Motor neuron (in vitro differentiated cells): ENCODE measurements around the gene OR51L1. TPM values are rescaled to one million over a fixed set of nuclear protein-coding genes. Genes with fewer than 3 reads are reported as not detected.
"Not testable (repeated sequence)": the region's sequence is repeated elsewhere in the genome, so short reads cannot be mapped to it uniquely, and the experiment has no call there.

Source experiments
- ATAC-seq, 8 experiments: fragments of 200-7000 bp; cut with Tn5 transposase; replicated peaks in 6 of 8; 2 replicates each; pipeline ENCODE4 v1.8.0; 2021; ENCODE audit warnings: mild to moderate bottlenecking in 8 of 8, moderate library complexity in 8 of 8
- H3K27ac ChIP-seq, 2 donors: fragments of 250-450 bp; sonication (Bioruptor Pico); 2 replicates each; pipeline ENCODE4 v1.9.0; 2021; ENCODE audit warnings: antibody characterized with exemption in 2 of 2, mild to moderate bottlenecking in 2 of 2, moderate library complexity in 1 of 2
- H3K4me1 ChIP-seq, 2 donors: fragments of 250-450 bp; sonication (Bioruptor Pico); replicated peaks in 1 of 2; 2 replicates each; pipeline ENCODE4 v1.6.1; 2021; ENCODE audit warnings: antibody characterized with exemption in 2 of 2, mild to moderate bottlenecking in 2 of 2, moderate library complexity in 1 of 2
- H3K4me3 ChIP-seq, 5 donors: fragments of 250-450 bp; sonication (Bioruptor Pico); 2 replicates each; pipeline ENCODE4 v1.9.0; 2021; ENCODE audit warnings: antibody characterized with exemption in 5 of 5, mild to moderate bottlenecking in 5 of 5, moderate library complexity in 4 of 5
- WGBS, 10 experiments: fragments of 450-650 bp; shearing (Covaris generic); methylation state at CpG; one replicate each; pipeline ENCODE4 v1.0.0; 2022; 5-methylcytosine and 5-hydroxymethylcytosine counted together
- in situ Hi-C, 9 experiments: fragments of 400-800 bp; cut with MboI; loops; one replicate each; pipeline ENCODE4 v1.15.0; 2021; ENCODE audit warnings: low sequenced_read_pairs in 9 of 9, low pct_unique_long_range_greater_than_20kb in 2 of 9; ENCODE audit not compliant: unreplicated experiment in 9 of 9
- total RNA-seq, 8 experiments: library from RNA; unstranded; fragments of 300-600 nt; gene quantifications; 2 replicates each; pipeline versions ENCODE4 v1.2.3 to v1.2.4, GENCODE V29; 2022

The OR51L1 gene, protein sequence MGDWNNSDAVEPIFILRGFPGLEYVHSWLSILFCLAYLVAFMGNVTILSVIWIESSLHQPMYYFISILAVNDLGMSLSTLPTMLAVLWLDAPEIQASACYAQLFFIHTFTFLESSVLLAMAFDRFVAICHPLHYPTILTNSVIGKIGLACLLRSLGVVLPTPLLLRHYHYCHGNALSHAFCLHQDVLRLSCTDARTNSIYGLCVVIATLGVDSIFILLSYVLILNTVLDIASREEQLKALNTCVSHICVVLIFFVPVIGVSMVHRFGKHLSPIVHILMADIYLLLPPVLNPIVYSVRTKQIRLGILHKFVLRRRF
- 1 to 10 TPM in 1 of 8 experiments, under 1 TPM in 5, not detected in 2; 0.08 to 1.2 (median 0.22) TPM for total RNA-seq

DNA sequence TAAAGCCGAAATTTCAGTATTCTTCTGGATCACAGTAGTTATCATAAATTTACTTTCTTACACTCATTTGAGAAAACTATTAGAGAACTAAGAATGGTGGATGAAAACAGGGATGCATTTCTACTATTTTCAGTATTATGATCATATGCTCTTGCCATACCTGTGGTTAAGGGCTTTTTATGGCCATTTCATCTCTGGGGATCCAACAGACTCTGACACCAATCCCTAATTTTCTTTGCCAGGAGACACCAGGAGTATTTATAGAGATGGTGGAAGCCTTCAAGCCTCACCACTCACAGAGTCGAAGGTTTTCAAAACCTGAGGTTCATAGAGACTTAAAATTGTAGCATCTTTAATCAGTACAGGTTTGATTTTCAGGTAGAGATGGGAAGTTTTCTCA lies at the start of gene OR51L1:
Gene OR51L1 (plus strand): TSS at position 301 of the 400 bp plus-strand sequence. CDS start 4,132 bp downstream, outside the sequence.
- in situ Hi-C loops, result loop anchor here in 2 of 9 experiments (10.0 to 25.0 kb wide), 2 partner anchors 150 to 357 kb away; partner anchors contain the start of genes OR51D1 (in 1 of the 2), OR51E1 (in 1 of the 2) and OR51S1 (in 1 of the 2)
- Histone ChIP-seq H3K27ac (no peak within 1 kb of the TSS), H3K4me3 (no peak within 1 kb of the TSS), H3K4me1 (no peaks in the 10 kb centered on the region)
- ATAC-seq, result no peak
- WGBS, 10 experiments, result 11 to 100% (median 78%) methylated on average over 1 to 2 of the region's 2 CpGs

DNA sequence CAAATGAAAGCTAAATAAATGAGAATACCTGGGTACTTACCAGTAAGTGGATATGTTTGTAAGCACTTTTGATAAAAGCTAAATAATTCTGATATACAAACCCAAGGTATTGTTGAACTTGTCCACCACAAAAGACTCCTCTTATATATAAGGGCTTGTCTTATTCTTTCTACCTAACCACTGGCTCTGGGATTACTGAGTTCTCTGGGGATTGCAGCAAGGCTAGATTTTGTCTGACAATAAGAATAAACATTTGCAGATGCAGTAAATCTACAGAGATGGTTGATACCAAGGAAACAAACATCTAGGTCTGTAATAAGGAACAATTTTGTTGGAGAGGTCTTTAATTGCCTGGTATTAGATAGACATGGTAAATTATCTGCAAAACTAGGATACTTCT lies 47.1 kb upstream of the OR51L1 start, which contains the start of gene OR51A4:
Gene OR51A4 (minus strand): TSS at position 101 of the 400 bp plus-strand sequence. CDS start 505 bp downstream, outside the sequence.
- Histone ChIP-seq H3K27ac (no peak within 1 kb of the TSS), H3K4me1 (no peaks in the 10 kb centered on the region), H3K4me3 (no peak within 1 kb of the TSS)
- in situ Hi-C loops, result no loop called here
- no peak for ATAC-seq

DNA sequence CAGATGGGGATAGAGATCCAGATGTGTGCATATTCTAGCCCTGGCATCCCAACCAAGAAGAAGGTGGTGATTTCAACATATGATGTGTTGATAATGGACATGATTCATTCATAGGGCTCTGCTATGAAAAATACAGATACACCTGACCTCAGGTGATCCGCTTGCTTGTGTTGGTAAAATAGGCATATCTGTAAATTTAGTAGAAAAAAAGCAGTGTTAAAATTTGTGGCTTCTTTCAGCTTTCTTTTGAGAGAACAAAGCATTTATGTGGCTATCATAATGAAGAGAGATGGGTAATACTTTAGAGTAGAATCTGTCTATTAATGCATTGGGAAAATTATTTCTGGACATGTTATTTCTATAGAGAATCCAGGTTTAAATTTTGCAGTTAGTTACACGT lies 39.0 kb upstream of the OR51L1 start, which contains the start of gene OR51A2:
Gene OR51A2 (minus strand): TSS at position 101 of the 400 bp plus-strand sequence. CDS start 0 bp downstream, at position 101.
- WGBS, 10 experiments, result 0 to 53% (median 23%) methylated on average over 1 to 2 of the region's 2 CpGs
- in situ Hi-C loops, H3K4me3 ChIP-seq, H3K27ac ChIP-seq, H3K4me1 ChIP-seq, ATAC-seq: not testable (repeated sequence)

DNA sequence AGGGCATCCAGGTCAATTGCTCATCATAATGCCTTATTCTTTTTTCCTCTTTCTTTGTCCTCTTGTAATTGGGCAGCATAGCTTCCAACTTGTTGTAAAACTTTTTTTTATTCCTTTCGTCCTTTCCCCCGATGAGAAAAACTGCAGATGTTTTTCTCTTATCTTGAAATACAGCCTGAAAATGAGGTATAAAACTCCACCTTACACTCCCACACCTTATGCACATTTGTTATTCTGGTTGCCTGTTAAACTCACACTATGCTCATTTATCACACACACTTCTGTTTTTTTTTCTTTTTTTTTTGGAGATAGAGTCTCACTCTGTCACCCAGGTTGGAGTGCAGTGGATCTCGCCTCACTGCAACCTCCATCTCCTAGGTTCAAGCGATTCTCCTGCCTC lies 37.3 kb upstream of the OR51L1 start:
- H3K27ac ChIP-seq, result no peak overlapping the region
- H3K4me3 ChIP-seq, result no peak overlapping the region
- in situ Hi-C loops, result no loop called here
- WGBS, 10 experiments, result 0 to 96% (median 71%) methylated on average over 2 to 4 of the region's 4 CpGs
- H3K4me1 ChIP-seq, result no peaks in the 10 kb centered on the region
- ATAC-seq, result no peak

DNA sequence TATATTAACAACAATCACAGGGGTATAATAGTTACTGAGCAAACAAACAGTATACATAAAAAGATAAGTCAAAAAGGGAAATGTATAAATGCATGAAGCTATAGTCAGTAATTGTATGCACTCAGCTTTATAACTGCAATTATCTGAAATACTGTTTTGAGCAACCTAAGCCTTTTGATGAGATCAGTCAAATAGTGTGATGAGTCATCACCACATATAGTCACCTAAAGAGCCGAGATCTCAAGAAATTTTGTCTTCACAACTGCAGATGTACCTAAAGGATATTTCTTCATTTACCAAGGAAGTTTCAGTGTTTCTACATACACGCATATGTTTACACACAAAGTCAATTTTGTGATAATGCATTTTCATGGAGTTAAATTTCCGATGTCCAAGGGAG lies 33.8 kb upstream of the OR51L1 start:
- ATAC-seq, result peak in 1 of 8 experiments; percentile 25
- no peak overlapping the region for H3K4me3 ChIP-seq
- in situ Hi-C loops, result no loop called here
- 37 to 100% (median 75%) methylated on average over 1 to 3 of the region's 3 CpGs; no CpG with 5 or more reads in 2 of the 10 experiments for WGBS, 10 experiments
- H3K4me1 ChIP-seq, result no peaks in the 10 kb centered on the region
- no peak overlapping the region for H3K27ac ChIP-seq

DNA sequence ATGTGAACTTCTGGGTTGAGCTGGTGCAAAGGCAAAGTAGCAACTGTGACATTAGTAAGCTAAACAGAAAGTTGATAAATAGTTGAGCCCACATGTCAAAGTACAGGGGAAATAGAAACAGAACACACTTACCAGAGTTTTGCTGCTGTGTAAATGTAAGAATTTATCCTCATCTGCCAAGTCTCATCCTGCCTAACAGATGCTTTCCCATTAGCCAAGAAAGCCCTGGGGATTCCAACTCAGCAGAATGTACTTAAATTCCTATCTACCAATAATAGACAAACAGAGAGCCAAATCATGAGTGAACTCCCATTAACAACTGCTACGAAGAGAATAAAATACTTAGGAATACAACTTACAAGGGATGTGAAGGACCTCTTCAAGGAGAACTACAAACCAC lies 31.8 kb upstream of the OR51L1 start:
- in situ Hi-C loops, result no loop called here
- Histone ChIP-seq H3K27ac (no peak overlapping the region), H3K4me3 (no peak overlapping the region), H3K4me1 (no peaks in the 10 kb centered on the region)
- 0 to 100% (median 60%) methylated on average over 1 of the region's 1 CpG; no CpG with 5 or more reads in 5 of the 10 experiments for WGBS, 10 experiments
- ATAC-seq, result peak in 1 of 8 experiments; percentile 37

DNA sequence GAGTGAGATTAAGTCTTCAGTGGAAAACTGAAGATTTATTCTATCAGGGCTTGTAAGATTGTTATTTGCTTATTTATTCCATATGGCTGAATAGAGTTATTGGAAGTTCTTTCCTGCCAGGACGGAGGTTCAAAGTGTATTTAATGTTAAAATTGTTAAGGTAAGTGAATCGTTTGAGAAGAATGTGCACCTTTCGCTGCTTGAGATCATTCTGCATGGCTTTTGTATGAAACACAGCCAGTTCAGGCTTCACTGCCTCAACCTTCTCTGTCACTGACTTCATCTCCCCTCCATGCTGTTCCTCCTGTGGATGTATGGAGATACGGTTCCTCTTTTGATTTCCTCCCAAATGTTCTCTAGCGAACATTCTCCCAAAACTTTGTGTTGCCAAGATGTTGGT lies 19.2 kb upstream of the OR51L1 start:
- no peak for ATAC-seq
- H3K4me3 ChIP-seq, result no peak overlapping the region
- in situ Hi-C loops, result loop anchor here in 2 of 9 experiments (10.0 to 25.0 kb wide), 2 partner anchors 61 to 338 kb away; partner anchors contain the start of genes OR51D1 (in 1 of the 2), OR51E1 (in 1 of the 2) and OR51G2 (in 1 of the 2)

DNA sequence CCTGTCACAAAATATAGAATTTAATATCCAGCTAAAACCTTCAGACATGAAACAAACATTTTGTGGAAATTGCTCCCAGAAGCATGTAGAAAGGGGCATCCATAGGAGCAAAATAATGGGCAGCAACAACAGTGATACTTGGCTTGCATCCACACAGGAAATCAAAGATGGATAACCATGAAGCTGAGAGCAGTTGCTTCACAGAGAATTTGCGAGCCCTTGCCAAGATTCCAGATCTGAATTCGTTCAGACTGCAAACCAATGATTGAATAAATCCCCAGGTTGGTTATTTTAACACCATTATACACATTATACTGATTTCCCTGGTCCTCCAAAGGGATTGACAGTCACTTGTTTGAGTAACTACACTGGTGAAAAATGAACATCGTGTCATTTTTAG lies 15.6 kb upstream of the OR51L1 start:
- Histone ChIP-seq H3K27ac (no peak overlapping the region), H3K4me1 (no peaks in the 10 kb centered on the region), H3K4me3 (no peak overlapping the region)
- in situ Hi-C loops, result loop anchor here in 2 of 9 experiments (10.0 to 25.0 kb wide), 2 partner anchors 64 to 342 kb away; partner anchors contain the start of genes OR51D1 (in 1 of the 2), OR51E1 (in 1 of the 2) and OR51G2 (in 1 of the 2)
- 20 to 92% (median 80%) methylated on average over 1 to 3 of the region's 3 CpGs; no CpG with 5 or more reads in 1 of the 10 experiments for WGBS, 10 experiments
- no peak for ATAC-seq

More for the DNA sequence above, 19.2 kb upstream of the OR51L1 start:
- Histone ChIP-seq H3K27ac (no peak overlapping the region), H3K4me1 (no peaks in the 10 kb centered on the region)
- WGBS, 10 experiments, result 8 to 100% (median 76%) methylated on average over 2 to 5 of the region's 5 CpGs

DNA sequence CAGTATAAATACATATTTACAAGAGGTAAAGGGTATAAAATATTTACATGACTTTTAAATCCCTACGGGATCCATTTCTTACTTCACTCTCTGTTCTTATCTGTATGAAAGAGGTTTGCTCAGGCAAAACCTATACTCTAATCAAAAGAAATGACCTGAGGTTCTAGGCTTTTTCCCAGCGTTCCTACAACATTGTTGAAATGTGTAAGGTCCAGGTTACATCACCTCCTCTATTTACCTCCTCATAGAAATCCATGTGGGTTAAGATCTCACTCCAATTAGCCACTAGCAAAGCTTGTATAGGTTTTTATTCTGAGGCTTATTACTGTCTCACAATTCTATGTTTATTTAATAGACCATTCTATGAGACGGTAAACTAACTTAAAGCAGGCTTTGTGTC lies 12.0 kb upstream of the OR51L1 start:
- Histone ChIP-seq H3K4me3 (no peak overlapping the region), H3K27ac (no peak overlapping the region), H3K4me1 (no peaks in the 10 kb centered on the region)
- 34 to 100% (median 72%) methylated on average over 1 to 3 of the region's 3 CpGs for WGBS, 10 experiments
- in situ Hi-C loops, result loop anchor here in 1 of 9 experiments (25.0 kb wide), 1 partner anchor 345 kb away; the partner anchor contains the start of genes OR51D1 and OR51E1
- no peak for ATAC-seq

DNA sequence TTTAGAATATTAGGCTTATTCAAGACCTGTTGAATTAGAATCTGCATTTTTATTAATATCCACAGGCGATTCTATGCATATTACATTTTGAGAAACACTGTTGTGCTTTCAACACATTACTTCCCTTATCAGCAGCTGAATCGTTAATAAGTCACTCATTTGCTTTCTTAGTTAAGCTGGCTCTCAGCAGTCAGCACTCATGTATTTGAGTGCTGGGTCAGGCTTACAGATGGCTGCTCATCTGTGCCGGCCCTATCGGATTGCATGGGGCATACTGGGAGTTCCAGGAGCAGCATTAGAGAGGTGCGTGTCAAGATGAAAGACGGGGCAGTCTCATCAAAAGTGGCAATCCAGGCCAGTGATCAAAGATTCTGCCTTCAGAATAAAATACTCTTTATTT lies 10.8 kb upstream of the OR51L1 start:
- WGBS, 10 experiments, result 0 to 80% (median 42%) methylated on average over 1 to 4 of the region's 6 CpGs; no CpG with 5 or more reads in 1 of the 10 experiments
- Histone ChIP-seq H3K4me1 (no peaks in the 10 kb centered on the region), H3K4me3 (no peak overlapping the region), H3K27ac (no peak overlapping the region)
- in situ Hi-C loops, result loop anchor here in 1 of 9 experiments (25.0 kb wide), 1 partner anchor 347 kb away; the partner anchor contains the start of genes OR51D1 and OR51E1
- no peak for ATAC-seq

DNA sequence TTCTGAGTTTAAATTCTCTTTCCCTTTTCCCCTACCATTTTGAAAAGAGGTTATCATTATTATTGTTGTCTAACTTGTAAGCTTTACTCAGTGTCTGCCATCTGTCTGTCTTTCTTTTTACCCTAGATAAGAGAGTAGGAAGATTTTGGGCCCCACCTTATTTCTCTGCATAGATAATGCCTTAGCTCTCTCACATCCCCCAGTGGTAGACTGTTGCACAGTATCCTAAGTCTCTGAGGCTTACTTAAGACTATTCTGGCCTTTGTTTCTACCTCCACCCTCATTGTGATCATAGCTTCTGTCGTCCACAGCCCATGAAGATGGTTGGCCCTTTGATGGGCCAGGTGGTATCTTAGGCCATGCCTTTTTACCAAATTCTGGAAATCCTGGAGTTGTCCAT lies 3.6 kb upstream of the OR51L1 start:
- WGBS, 10 experiments, result 0 to 100% (median 56%) methylated on average over 1 of the region's 1 CpG; no CpG with 5 or more reads in 4 of the 10 experiments
- Histone ChIP-seq H3K4me1 (no peaks in the 10 kb centered on the region), H3K27ac (no peak overlapping the region), H3K4me3 (no peak overlapping the region)
- in situ Hi-C loops, result loop anchor here in 2 of 9 experiments (10.0 to 25.0 kb wide), 2 partner anchors 146 to 354 kb away; partner anchors contain the start of genes OR51D1 (in 1 of the 2), OR51E1 (in 1 of the 2) and OR51S1 (in 1 of the 2)
- peak in 3 of 8 experiments; percentile 80 to 98 (median 96) for ATAC-seq

DNA sequence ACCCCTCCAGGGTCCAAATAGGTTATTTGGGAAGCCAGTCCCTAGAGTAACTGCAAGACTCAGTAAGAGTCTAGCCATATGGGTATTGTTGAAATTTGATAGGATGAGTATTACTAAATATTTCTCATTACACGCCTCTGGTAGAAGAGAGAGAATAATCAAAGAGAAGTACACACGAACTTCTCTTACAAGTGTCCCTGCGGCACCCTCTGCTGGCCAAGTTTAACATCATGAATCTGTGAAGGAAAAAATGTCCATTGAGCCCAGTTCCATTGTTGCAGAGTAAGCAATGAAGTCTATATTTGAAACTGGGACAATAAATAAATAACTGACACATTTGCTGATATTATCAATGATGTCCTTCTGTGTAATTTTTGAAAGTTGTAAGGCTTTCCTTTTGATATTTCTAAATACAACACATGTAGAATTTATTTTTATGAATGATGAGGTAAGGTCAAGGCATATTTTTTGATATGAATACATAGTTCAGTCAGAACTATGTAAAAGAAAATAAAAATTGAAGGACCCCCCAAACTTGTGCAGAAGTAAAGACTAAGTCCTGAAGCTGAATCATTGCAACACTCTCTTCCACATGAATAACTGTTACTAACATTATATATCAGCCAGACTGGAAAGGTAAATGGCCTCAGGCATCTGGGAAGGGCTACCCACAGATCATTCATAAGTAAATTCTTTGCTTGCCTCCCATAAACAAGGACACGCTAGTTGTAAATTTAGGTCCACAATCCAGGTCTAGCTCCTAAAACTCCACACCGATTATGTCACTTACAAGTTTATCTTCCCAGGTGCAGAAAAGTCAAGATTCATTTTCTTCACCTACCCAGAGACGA lies 10.0 kb downstream of the OR51L1 start:
- Histone ChIP-seq H3K4me1 (no peaks in the 10 kb centered on the region), H3K27ac (no peak overlapping the region), H3K4me3 (no peak overlapping the region)
- 0 to 71% (median 45%) methylated on average over 2 to 6 of the region's 6 CpGs; no CpG with 5 or more reads in 1 of the 10 experiments for WGBS, 10 experiments
- in situ Hi-C loops, result loop anchor here in 3 of 9 experiments (10.0 to 25.0 kb wide), 3 partner anchors 360 to 370 kb away; partner anchors contain the start of genes OR51D1 (in 2 of the 3) and OR51E1 (in 2 of the 3)
- ATAC-seq, result peak in 4 of 8 experiments; percentile 49 to 88 (median 82)
